ENCODE measurements around the gene SPACDR.

Gene SPACDR

DNA sequence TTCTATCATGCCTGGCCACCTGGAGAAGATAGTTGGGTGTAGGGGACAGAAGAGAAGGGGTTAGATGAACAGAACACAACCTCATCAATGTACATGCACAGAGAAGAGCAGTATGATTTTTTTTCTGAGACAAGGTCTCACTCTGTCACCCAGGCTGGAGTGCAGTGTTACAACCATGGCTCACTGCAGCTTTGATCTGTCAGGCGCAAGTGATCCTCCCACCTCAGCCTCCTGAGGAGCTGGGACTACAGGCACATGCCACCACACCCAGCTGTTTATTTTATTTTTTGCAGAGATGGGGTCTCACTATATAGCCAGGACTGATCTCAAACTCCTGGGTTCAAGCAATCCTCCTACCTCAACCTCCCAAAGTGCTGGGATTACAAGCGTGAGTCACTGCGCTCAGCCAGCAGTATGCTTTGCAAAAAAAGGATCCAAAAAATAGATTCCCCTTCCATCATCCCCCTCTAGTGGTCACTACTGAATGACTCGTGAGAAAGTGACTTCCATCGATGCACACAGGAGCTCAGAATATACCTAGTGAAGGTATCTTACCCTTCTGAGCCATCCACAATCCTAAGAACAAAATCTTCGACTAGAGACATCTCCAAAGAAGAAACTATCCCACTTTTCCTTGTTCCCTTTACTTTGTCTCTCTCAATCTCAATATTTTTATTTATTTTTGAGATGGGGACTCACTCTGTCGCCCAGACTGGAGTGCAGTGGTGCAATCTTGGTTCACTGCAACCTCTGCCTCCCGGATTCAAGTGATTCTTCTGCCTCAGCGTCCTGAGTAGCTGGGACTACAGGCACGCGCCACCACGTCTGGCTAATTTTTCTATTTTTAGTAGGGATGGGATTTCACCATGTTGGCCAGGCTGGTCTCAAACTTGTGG lies 56.5 kb downstream of the SPACDR start:
- peak in 3 of 6 experiments; percentile 30 to 53 (median 49) for DNase-seq

GRCh38 chr7:100406767-100407166 lies 57.3 kb downstream of the SPACDR start:
- no peak for DNase-seq
